Measurements from ENCODE around the gene ASB3. TPM values are rescaled to one million over a fixed set of nuclear protein-coding genes. Genes with fewer than 3 reads are reported as not detected.

ASB3 gene
- total RNA-seq, 4 donors from 2014 or later = 14.0 to 19.3 (median 16.6) TPM

- Histone ChIP-seq H3K27ac (no peak overlapping the region), H3K4me3 (no peak overlapping the region), H3K4me1 (no peaks in the 10 kb centered on the region), H3K9me3 (no peaks in the 10 kb centered on the region), H3K36me3 (peaks cover 2 to 66% of the 10 kb centered on the region in 2 donors), H3K27me3 (no peaks in the 10 kb centered on the region)
- TF ChIP-seq EP300 (IDR thresholded peaks at IDR 0.05) = no peak
- TF ChIP-seq POLR2A (IDR thresholded peaks at IDR 0.05) = no peak
- TF ChIP-seq POLR2AphosphoS5 (IDR thresholded peaks at IDR 0.05) = no peak
- TF ChIP-seq CTCF (IDR thresholded peaks at IDR 0.05) = no peak
- no peak for ATAC-seq
Observed at GRCh38 chr2:53708988-53709387, 77.8 kb downstream of the ASB3 start.

- ATAC-seq = no peak
- Histone ChIP-seq H3K36me3 (peaks cover 0 to 30% of the 10 kb centered on the region in 2 donors), H3K9me3 (no peaks in the 10 kb centered on the region), H3K4me3 (no peak overlapping the region), H3K27ac (no peak overlapping the region), H3K27me3 (no peaks in the 10 kb centered on the region), H3K4me1 (no peaks in the 10 kb centered on the region)
- TF ChIP-seq POLR2A (IDR thresholded peaks at IDR 0.05) = no peak
- no peak for TF ChIP-seq EP300 (IDR thresholded peaks at IDR 0.05)
- no peak for TF ChIP-seq POLR2AphosphoS5 (IDR thresholded peaks at IDR 0.05)
- TF ChIP-seq CTCF (IDR thresholded peaks at IDR 0.05) = no peak
- 100% methylated on average over 1 to 2 of the region's 2 CpGs for WGBS, 2 donors (ENCODE audit: low coverage in 1 of 2)
Observed at GRCh38 chr2:53701221-53701620, 85.5 kb downstream of the ASB3 start.

- Histone ChIP-seq H3K4me1 (no peaks in the 10 kb centered on the region), H3K27me3 (no peaks in the 10 kb centered on the region), H3K36me3 (peaks cover 0 to 41% of the 10 kb centered on the region in 2 donors), H3K9me3 (no peaks in the 10 kb centered on the region), H3K27ac (no peak overlapping the region), H3K4me3 (no peak overlapping the region)
- WGBS, 2 donors (ENCODE audit: low coverage in 1 of 2) = 100% methylated on average over 1 of the region's 1 CpG
- TF ChIP-seq CTCF (IDR thresholded peaks at IDR 0.05) (no peak), EP300 (IDR thresholded peaks at IDR 0.05) (no peak)
- ATAC-seq = no peak
Observed at GRCh38 chr2:53697686-53698085, 89.1 kb downstream of the ASB3 start.

GRCh38 chr2:53697092-53697491 is 89.7 kb downstream of the ASB3 start:
- Histone ChIP-seq H3K27me3 (no peaks in the 10 kb centered on the region), H3K27ac (no peak overlapping the region), H3K4me3 (no peak overlapping the region), H3K36me3 (peaks cover 0 to 41% of the 10 kb centered on the region in 2 donors), H3K4me1 (no peaks in the 10 kb centered on the region), H3K9me3 (no peaks in the 10 kb centered on the region)
- ATAC-seq = no peak
- WGBS, 2 donors (ENCODE audit: low coverage in 1 of 2) = 94 to 100% methylated on average over 2 to 4 of the region's 4 CpGs
- TF ChIP-seq POLR2AphosphoS5 (IDR thresholded peaks at IDR 0.05) (no peak), POLR2A (IDR thresholded peaks at IDR 0.05) (no peak), CTCF (IDR thresholded peaks at IDR 0.05) (no peak), EP300 (IDR thresholded peaks at IDR 0.05) (no peak)

GRCh38 chr2:53695575-53695974 is 91.2 kb downstream of the ASB3 start:
- Histone ChIP-seq H3K4me3 (no peak overlapping the region), H3K9me3 (no peaks in the 10 kb centered on the region), H3K4me1 (no peaks in the 10 kb centered on the region), H3K27ac (no peak overlapping the region), H3K36me3 (peaks cover 0 to 51% of the 10 kb centered on the region in 2 donors), H3K27me3 (no peaks in the 10 kb centered on the region)
- no peak for ATAC-seq
- TF ChIP-seq EP300 (IDR thresholded peaks at IDR 0.05) = no peak
- 88 to 98% methylated on average over 4 of the region's 4 CpGs for WGBS, 2 donors (ENCODE audit: low coverage in 1 of 2)
